ENCODE measurements around the gene CABLES1.

DNA sequence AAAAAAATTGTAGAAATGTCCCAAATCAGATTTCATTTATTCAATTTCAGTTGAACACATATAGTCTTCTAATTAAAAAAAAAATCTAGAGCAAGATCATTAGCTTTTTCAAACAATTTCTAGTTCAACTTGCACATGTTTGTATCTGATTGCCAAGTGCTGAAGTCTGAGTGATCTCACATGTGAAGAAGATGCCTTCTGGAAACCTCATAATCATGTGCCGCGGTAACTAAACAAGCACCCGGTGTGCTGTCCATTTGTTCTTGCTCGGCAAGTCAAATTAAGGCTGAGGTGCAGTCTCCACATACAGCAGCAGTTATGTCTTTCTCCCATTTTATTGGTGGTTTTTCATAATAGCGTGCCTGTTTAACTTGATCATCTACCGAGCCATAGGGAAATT is 18.7 kb downstream of the CABLES1 start:
- TF ChIP-seq CTCF (IDR thresholded peaks at IDR 0.05) (no peak), POLR2AphosphoS5 (IDR thresholded peaks at IDR 0.05; ENCODE audit: insufficient read depth in 1 of 2, low read depth in 1 of 2) (no peak), POLR2A (IDR thresholded peaks at IDR 0.05) (no peak)

All from vagina (tissue), 2 donors.